GM18502 (cell line): ENCODE measurements around the gene CFAP251.
"Not testable (repeated sequence)": the region's sequence is repeated elsewhere in the genome, so short reads cannot be mapped to it uniquely, and the experiment has no call there.

Source experiments
- ATAC-seq: cut with Tn5 transposase; IDR thresholded peaks from one replicate; pipeline ENCODE4 v1.9.1; 2021; ENCODE audit warnings: mild to moderate bottlenecking; ENCODE audit not compliant: unreplicated experiment, poor library complexity

Gene CFAP251

DNA sequence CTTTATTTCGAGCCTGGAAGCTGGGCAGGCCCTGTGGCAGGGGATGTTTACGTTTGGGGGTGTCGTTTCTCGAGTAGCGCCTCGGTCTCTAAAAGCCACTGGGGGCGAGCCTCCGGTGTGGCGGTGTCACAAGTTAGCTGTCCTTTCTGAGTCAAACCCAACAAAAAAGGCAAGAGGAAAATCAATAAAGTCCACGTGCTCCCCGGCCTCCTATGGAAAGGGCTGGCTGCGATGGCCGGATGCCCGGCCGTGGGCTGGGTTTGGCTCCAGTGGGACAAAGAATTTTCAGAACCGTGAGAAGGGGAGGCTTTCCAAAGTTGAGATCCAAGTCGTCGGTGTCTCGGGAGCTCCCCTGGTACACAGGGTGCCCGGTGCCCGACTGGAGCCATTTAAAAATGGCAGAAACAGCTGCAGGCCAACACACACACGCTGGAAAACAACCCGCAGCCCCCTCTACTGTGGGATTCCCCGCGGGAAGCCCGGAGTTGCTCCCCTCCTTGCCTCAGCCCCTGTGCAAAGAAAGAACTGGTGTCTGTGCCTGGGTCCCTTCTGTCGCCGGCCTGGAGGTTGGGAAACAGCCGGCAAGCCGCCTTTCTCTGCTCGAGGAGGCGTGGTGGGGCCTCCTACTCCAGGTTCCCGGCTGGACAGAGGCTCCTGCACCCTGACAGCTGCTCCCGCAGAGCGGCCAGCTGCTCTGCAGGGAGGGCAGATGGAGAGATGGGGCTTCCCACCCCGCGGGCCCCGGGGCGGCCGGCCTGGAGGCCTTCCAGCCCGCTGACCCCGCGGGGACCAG is 105.1 kb downstream of the CFAP251 start:
- ATAC-seq: no peak

DNA sequence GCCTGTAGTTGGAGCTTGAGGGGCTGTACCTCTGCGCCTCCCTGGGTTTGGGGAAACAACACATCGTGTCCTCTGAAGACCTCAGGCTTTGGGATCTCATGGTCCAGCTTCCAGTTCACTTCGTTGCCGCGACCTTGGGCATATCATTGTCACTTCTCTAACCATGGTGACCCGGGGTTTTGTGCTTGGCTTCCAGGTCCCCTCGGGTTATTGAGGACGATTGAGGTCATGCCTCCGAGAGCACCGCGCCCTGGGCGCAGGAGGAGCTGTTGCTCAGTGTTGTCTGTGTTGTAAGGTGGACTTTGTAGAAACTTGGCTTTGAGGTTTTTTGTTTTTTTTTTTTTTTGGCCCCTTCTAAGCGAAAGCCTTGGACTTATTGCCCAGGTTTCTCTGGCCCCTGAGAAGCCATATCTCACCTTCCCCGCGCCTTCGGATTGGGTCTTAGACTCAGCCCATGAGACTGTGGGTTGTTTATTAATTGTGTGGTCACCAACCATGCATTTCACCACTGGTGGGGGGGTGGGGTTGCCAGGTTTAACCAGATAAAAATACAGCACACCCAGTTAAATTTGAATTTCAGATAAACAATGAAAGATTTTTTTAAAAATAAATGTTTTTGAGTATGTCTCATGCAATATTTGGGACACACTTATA is 105.9 kb downstream of the CFAP251 start:
- ATAC-seq: no peak

- ATAC-seq: no peak
Measured at GRCh38 chr12:122026706-122027333, 108.4 kb downstream of the CFAP251 start.

GRCh38 chr12:122028165-122028904 is 109.9 kb downstream of the CFAP251 start:
- ATAC-seq: no peak

- ATAC-seq: no peak
Measured at GRCh38 chr12:122028905-122029560, 110.6 kb downstream of the CFAP251 start.

GRCh38 chr12:122029620-122030423 is 111.4 kb downstream of the CFAP251 start:
- no peak for ATAC-seq

DNA sequence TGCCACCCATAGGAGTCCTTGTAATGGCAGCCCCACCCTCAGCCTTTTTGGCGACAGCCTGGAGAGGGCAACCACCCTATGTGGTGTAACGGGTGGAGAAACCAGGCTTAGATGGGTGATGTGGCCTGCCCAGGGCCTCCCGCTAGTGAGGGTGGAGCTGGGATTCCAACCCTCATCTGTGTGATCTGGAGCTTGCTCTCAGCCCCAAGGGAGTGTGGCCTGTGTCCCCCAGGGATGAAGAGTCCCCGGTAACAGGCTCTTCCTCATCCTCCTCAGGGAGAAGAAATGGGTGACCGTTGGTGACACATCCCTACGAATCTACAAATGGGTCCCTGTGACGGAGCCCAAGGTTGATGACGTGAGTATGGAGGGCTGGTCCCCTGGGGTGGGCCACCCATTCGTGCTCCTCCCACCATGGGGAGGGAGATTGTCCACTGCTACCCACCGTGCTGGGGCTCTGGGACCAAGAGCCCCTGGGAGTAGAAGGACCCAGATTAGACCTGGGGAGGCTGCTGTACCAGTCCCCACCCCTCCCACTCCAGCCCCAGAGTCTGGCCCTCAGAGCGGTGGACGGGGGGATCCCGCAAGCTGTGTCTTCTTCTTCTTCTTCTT is 112.1 kb downstream of the CFAP251 start:
- no peak for ATAC-seq

- ATAC-seq: no peak
Measured at GRCh38 chr12:122031342-122032216, 113.2 kb downstream of the CFAP251 start.

DNA sequence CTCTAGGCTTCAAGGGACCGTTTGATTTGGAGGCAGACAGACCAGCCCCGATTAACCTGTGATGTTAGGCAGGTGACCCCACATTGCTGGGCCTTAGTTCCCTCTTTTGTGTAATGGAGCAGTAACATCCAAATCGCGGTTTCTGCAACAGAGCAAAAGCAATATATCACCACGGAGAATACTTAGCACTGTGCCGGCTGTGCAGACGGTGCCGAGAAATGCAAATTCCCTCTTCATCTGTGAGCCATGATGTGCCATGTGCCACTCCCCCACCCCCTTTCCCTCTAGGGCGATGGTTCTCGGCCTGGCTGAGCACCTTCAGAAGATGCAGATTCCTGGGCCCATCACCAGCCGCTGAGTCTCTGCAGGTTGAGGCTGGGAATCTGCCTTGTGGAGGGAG is 114.2 kb downstream of the CFAP251 start:
- no peak for ATAC-seq

DNA sequence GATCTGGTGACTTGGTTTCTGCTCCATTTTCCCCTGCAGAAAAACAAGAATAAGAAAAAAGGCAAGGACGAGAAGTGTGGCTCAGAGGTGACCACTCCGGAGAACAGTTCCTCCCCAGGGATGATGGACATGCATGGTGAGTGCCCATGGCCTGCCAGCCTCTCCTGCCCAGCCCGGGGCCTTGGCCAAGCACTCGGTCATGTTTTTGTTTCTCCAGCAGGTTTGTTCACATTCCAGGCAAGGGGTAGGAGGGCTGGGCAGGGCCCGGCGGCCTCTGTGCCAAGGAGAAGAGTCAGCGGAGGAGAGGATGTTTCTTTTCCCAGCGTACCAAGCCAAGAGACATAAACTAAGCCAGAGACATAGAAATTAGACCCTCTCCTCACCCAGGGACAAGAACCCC is 116.9 kb downstream of the CFAP251 start:
- ATAC-seq: no peak

GRCh38 chr12:122036153-122036552 is 117.8 kb downstream of the CFAP251 start:
- no peak for ATAC-seq

DNA sequence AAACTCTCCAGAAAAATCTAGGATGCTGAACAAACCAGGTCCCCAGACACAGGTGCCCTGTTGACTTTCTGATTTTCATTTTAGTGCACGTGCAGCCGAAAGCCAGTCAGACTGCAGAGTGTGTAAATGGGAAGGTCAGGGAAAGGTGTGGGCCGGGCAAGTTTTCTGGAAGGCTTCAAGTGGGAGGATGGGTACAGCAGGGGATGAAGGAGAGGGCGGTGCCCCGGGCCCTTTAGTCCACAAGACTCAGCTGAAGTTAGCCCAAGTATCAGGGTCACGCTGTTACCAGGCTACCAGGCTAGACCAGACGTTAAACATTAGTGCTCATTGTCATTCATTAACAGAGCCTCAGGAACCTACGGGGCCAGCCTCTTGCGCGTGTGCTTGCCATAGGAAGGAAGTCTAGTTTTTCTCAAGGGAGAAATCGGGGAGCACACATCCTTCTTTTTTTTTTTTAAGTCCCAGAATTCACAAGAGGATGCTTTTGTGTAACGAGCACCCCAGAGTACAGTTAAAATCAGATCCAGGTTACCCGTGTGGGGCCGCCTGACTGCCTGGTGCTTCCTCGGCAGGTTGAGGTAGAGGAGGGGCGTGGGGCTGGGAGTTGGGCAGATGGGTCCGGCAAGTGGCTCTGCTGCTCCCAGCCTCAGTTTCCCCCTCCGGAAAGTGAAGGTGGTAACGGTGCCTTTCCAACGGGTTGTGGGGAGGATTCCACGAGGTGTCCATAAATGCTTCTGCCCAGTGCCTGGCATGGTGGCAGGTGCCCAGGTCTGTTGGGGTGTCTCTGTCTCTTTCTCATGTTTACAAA is 122.4 kb downstream of the CFAP251 start:
- ATAC-seq: no peak

DNA sequence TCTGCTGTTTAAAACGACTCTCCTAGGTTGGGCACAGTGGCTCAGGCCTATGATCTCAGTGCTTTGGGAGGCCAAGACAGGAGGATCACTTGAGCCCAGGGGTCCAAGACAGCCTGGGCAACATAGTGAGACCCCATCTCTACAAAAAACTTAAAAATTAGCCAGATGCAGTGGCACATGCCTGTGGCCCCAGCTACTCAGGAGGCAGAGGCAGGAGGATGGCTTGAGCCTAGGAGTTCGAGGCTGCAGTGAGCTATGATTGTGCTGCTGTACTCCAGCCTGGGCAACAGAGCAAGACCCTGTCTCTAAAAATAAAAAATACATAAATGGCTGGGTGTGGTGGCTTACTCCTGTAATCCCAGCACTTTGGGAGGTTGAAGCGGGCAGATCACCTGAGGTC is 123.1 kb downstream of the CFAP251 start:
- not testable (repeated sequence) for ATAC-seq

GRCh38 chr12:122042910-122043309 is 124.5 kb downstream of the CFAP251 start:
- ATAC-seq: no peak

GRCh38 chr12:122043476-122043875 is 125.1 kb downstream of the CFAP251 start:
- no peak for ATAC-seq

- no peak for ATAC-seq
Measured at GRCh38 chr12:122045262-122045661, 126.9 kb downstream of the CFAP251 start.

DNA sequence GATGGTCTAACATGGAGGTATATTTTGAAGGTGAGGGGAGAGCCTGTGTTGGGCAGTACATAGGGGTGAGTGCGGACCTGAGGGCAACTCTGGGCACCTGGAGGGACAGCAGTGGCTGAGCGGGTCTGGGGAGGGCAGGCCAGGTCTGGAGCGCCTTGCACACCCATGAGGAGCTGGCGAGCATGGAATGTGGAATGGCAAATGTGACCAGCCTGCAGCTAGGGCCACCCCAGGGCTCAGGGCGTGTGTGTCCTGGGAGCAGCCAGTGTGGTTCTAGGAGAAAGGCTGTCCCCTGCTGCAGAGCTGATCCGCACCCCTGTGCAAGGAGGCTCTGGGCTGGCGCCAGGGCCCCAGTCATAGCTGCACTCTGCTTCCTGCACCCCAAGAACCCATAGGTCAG is 127.8 kb downstream of the CFAP251 start:
- ATAC-seq: no peak
